GM12801 (cell line): ENCODE data around the gene MFSD2B.

Experiments
- CTCF ChIP-seq: IDR thresholded peaks from one replicate; pipeline ENCODE4 v1.5.1; 2011; ENCODE audit warnings: control low read depth; ENCODE audit not compliant: insufficient read length; ENCODE audit errors: extremely low read depth

The MFSD2B gene

GRCh38 chr2:24015562-24016375 is 5.9 kb downstream of the MFSD2B start:
- TF ChIP-seq CTCF: no peak

GRCh38 chr2:24016376-24016761 is 6.5 kb downstream of the MFSD2B start:
- TF ChIP-seq CTCF: no peak

GRCh38 chr2:24016853-24017703 is 7.2 kb downstream of the MFSD2B start:
- TF ChIP-seq CTCF: no peak

GRCh38 chr2:24017711-24018110 is 7.8 kb downstream of the MFSD2B start:
- no peak for TF ChIP-seq CTCF

- TF ChIP-seq CTCF: no peak
Observed at GRCh38 chr2:24018241-24018640, 8.4 kb downstream of the MFSD2B start.

- TF ChIP-seq CTCF: no peak
Observed at GRCh38 chr2:24019729-24020128, 9.8 kb downstream of the MFSD2B start.

- TF ChIP-seq CTCF: no peak
Observed at GRCh38 chr2:24020244-24020643, 10.4 kb downstream of the MFSD2B start.
